ENCODE data around the gene TTC33. TPM values are rescaled to one million over a fixed set of nuclear protein-coding genes. Genes with fewer than 3 reads are reported as not detected.
A peak's percentile ranks its signal among the peaks of the same experiment; 100 is the strongest.

Gene TTC33
- total RNA-seq, 1 donor = 18.6 TPM

- DNase-seq (ENCODE audit: low read depth) = no peak
- no peak for TF ChIP-seq CTCF (IDR thresholded peaks at IDR 0.05; ENCODE audit: insufficient read depth, low read depth, low read length)
- no peak overlapping the region for H3K4me3 ChIP-seq (ENCODE audit: low read depth, low read length)
These were observed 20.9 kb upstream of the TTC33 start for GRCh38 chr5:40776658-40776977.

- no peak for TF ChIP-seq CTCF (IDR thresholded peaks at IDR 0.05; ENCODE audit: insufficient read depth, low read depth, low read length)
- H3K4me3 ChIP-seq (ENCODE audit: low read depth, low read length) = no peak overlapping the region
- peak; percentile 34 for DNase-seq (ENCODE audit: low read depth)
These were observed 20.3 kb upstream of the TTC33 start for GRCh38 chr5:40775846-40776657.

- TF ChIP-seq CTCF (IDR thresholded peaks at IDR 0.05; ENCODE audit: insufficient read depth, low read depth, low read length) = no peak
- H3K4me3 ChIP-seq (ENCODE audit: low read depth, low read length) = no peak overlapping the region
- peak; percentile 62 for DNase-seq (ENCODE audit: low read depth)
These were observed 19.5 kb upstream of the TTC33 start for GRCh38 chr5:40775085-40775845.

- TF ChIP-seq CTCF (IDR thresholded peaks at IDR 0.05; ENCODE audit: insufficient read depth, low read depth, low read length) = no peak
- DNase-seq (ENCODE audit: low read depth) = no peak
- H3K4me3 ChIP-seq (ENCODE audit: low read depth, low read length) = no peak overlapping the region
These were observed 18.9 kb upstream of the TTC33 start for GRCh38 chr5:40774623-40775022.

GRCh38 chr5:40770764-40771163, 15.0 kb upstream of the TTC33 start:
- no peak overlapping the region for H3K4me3 ChIP-seq (ENCODE audit: low read depth, low read length)
- TF ChIP-seq CTCF (IDR thresholded peaks at IDR 0.05; ENCODE audit: insufficient read depth, low read depth, low read length) = no peak
- DNase-seq (ENCODE audit: low read depth) = no peak

GRCh38 chr5:40762705-40763104, 6.9 kb upstream of the TTC33 start:
- H3K4me3 ChIP-seq (ENCODE audit: low read depth, low read length) = no peak overlapping the region
- DNase-seq (ENCODE audit: low read depth) = no peak
- no peak for TF ChIP-seq CTCF (IDR thresholded peaks at IDR 0.05; ENCODE audit: insufficient read depth, low read depth, low read length)

Measured in fibroblast of villous mesenchyme (primary cell).